ENCODE measurements around the gene RNASET2.

RNASET2 gene

GRCh38 chr6:166997768-166998255 is 41.5 kb upstream of the RNASET2 start:
- peak; percentile 66 for TF ChIP-seq CTCF (IDR thresholded peaks at IDR 0.05; ENCODE audit: insufficient read depth, low read depth, low read length, missing control alignments)
- peak; percentile 92 for DNase-seq (ENCODE audit: low read depth)
- H3K4me3 ChIP-seq (ENCODE audit: low read length): peak overlapping the region; percentile 93

GRCh38 chr6:166997348-166997747 is 41.0 kb upstream of the RNASET2 start:
- TF ChIP-seq CTCF (IDR thresholded peaks at IDR 0.05; ENCODE audit: insufficient read depth, low read depth, low read length, missing control alignments): no peak
- peak overlapping the region; percentile 93 for H3K4me3 ChIP-seq (ENCODE audit: low read length)
- DNase-seq (ENCODE audit: low read depth): no peak

DNA sequence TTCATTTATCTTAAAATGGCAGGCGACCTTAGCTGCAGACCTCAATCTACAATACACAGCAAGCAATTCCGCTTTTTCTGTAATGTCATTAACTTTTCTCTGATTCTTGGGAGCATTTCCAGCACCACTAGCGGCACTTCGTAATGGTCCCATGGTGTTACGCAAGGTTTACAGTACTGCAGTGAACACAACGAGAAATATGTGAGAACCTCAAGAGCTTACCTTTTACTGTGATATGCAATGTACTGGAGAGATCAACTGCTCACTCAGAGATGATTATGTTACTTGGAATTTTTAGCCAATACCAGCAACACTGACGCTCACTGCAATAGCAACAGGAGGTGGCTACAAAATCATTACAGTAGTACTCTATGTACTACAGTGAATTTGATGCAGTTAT is 40.1 kb upstream of the RNASET2 start:
- TF ChIP-seq CTCF (IDR thresholded peaks at IDR 0.05; ENCODE audit: insufficient read depth, low read depth, low read length, missing control alignments): no peak
- no peak overlapping the region for H3K4me3 ChIP-seq (ENCODE audit: low read length)
- DNase-seq (ENCODE audit: low read depth): peak; percentile 59

DNA sequence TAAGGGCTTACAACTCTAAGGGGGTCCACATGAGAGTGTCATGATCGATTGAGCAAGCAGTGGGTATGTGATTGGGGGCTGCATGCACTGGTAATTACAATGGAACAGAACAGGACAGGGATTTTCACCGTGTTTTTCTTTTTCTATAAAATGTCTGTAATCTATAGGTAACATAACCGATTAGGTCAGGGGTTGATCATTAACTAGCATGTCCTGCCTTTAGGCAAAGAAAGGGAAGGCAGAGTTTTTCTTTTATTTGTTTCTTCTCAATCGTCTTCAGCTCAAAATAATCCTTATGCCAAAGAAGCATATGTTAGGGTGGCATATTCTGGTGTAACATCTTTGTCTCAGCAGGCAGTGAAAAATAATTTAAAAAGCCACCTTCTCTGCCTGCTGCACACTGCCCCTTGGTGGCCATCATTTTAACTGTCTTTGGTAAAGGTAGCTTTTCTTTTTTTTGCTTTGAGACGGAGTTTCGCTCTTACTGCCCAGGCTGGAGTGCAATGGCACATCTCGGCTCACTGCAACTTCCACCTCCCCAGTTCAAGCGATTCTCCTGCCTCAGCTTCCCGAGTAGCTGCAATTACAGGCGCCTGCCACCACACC is 33.2 kb upstream of the RNASET2 start:
- peak; percentile 50 for DNase-seq (ENCODE audit: low read depth)
- H3K4me3 ChIP-seq (ENCODE audit: low read length): no peak overlapping the region
- peak; percentile 65 for TF ChIP-seq CTCF (IDR thresholded peaks at IDR 0.05; ENCODE audit: insufficient read depth, low read depth, low read length, missing control alignments)

GRCh38 chr6:166988674-166989201 is 32.4 kb upstream of the RNASET2 start:
- no peak overlapping the region for H3K4me3 ChIP-seq (ENCODE audit: low read length)
- DNase-seq (ENCODE audit: low read depth): no peak
- TF ChIP-seq CTCF (IDR thresholded peaks at IDR 0.05; ENCODE audit: insufficient read depth, low read depth, low read length, missing control alignments): no peak

GRCh38 chr6:166987930-166988329 is 31.6 kb upstream of the RNASET2 start:
- TF ChIP-seq CTCF (IDR thresholded peaks at IDR 0.05; ENCODE audit: insufficient read depth, low read depth, low read length, missing control alignments): no peak
- no peak for DNase-seq (ENCODE audit: low read depth)
- H3K4me3 ChIP-seq (ENCODE audit: low read length): no peak overlapping the region

DNA sequence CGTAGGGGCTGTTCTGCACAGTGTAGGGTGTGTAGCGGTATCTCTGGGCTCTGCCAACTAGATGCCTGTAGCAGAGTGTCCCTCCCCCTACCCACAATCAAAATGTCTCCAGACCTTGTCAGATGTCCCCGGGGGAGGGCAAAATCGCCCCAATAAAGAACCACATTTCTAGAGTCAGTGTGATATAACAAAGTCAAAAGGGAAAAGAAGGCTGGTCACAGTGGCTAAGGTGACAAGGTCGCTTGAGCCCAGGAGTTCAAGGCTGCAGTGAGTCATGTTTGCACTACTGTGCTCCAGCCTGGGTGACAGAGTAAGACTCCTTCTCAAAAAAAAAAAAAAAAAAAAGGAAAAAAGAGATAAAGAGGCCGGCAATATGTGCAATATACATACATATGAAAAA is 31.1 kb upstream of the RNASET2 start:
- TF ChIP-seq CTCF (IDR thresholded peaks at IDR 0.05; ENCODE audit: insufficient read depth, low read depth, low read length, missing control alignments): no peak
- no peak for DNase-seq (ENCODE audit: low read depth)
- H3K4me3 ChIP-seq (ENCODE audit: low read length): no peak overlapping the region

Measured in epithelial cell of esophagus (primary cell).